ENCODE results near the gene KCTD11. TPM values are rescaled to one million over a fixed set of nuclear protein-coding genes. Genes with fewer than 3 reads are reported as not detected.

Gene KCTD11
- polyA plus RNA-seq (ENCODE audit: insufficient read length): 6.5 TPM

- DNase-seq (ENCODE audit: low read depth): no peak
Observed at GRCh38 chr17:7351665-7352502, at the start of gene KCTD11. KCTD11 (plus strand) TSS chr17:7352162.

GRCh38 chr17:7304179-7304578 lies 47.8 kb upstream of the KCTD11 start:
- no peak for DNase-seq (ENCODE audit: low read depth)

GRCh38 chr17:7306911-7307685 lies 44.9 kb upstream of the KCTD11 start, which contains the start of gene EIF5A:
EIF5A (plus strand) TSS chr17:7307628; CDS start chr17:7309636, 2,008 bp downstream.
- peak; percentile 100 for DNase-seq (ENCODE audit: low read depth)

DNA sequence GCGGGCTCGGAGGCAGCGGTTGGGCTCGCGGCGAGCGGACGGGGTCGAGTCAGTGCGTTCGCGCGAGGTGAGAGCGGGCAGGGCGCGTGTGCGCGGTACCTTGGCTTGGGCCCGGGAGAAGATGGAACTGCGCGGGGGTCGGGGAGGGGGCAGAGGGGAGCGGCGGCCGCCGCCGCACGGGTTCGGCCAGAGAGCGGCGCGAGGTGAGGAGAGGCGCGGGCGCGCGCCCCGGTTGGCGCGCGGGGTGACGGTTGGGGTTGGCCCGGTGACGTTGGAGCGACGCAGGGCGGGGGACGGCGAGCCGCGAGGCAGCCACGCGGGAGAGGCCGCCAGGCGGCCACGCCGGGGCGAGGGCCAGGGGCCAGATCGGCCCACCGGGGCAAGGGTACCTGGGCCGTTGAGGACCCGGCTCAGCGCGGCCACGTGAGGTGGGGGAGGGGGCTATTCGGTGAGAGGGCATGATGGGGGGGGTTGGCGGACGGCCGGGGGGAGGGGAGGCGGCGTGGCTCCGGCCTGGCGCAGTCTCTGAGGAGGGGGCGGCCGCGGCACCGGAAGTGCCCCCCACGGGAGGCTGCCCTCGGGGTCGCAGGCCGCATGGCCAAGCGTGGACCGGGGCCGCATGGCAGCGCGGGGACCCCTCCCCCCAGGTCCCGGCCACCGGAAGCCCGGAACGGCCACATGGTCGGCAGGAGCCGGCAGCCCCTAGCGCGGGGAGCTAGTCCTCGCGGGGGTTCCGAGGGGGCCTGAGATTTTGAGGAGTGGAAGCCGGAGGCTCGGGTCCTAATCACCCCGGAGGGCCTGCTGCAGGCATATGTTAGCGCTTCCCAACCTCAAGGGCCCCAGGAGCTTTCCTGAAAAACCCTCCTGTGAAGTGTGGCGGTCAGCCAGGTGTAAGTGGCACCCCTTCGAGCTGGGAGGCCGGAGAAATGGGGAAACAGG lies 44.0 kb upstream of the KCTD11 start:
- no peak for DNase-seq (ENCODE audit: low read depth)

DNA sequence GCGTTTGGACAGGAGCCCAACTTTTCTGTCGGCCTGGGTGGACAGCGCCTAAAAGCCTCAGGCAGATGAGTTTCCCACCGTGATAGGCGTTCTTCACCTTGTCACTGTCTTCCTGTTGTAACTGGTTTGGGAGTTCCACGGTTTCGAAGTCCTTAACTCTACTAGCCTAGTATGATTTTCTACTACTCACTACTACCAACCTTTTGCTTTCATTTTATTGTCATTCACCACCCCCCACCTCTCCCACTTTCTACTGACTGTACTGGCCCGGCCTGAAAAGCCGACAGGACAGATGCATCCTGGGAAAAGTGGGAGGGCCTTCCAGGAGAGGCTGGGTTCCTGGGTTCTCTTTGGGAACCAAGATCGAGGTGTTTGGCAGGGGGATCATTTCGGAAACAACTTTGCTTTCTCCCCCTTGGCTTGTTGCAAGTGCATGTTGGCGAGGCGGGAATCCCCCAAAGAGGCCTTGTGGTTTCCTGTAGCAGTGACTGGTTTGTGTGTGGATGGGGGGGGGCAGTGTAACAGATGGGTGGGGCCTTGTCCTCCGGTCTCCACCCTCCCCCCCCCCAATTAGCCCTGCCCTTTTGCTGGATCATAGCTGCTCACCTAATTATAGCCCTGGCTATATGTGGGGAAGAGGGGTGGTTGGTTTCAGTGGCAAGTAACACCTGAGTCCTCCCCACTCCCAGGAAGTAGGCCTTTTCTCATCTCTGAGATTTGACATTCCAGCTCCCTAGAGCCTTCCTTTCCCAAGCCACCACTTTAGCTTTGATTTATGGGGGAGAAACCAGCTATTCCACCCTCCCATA lies 43.1 kb upstream of the KCTD11 start:
- no peak for DNase-seq (ENCODE audit: low read depth)

- DNase-seq (ENCODE audit: low read depth): no peak
Observed at GRCh38 chr17:7309628-7310027, 42.3 kb upstream of the KCTD11 start.

GRCh38 chr17:7311110-7311705 lies 40.8 kb upstream of the KCTD11 start:
- no peak for DNase-seq (ENCODE audit: low read depth)

DNA sequence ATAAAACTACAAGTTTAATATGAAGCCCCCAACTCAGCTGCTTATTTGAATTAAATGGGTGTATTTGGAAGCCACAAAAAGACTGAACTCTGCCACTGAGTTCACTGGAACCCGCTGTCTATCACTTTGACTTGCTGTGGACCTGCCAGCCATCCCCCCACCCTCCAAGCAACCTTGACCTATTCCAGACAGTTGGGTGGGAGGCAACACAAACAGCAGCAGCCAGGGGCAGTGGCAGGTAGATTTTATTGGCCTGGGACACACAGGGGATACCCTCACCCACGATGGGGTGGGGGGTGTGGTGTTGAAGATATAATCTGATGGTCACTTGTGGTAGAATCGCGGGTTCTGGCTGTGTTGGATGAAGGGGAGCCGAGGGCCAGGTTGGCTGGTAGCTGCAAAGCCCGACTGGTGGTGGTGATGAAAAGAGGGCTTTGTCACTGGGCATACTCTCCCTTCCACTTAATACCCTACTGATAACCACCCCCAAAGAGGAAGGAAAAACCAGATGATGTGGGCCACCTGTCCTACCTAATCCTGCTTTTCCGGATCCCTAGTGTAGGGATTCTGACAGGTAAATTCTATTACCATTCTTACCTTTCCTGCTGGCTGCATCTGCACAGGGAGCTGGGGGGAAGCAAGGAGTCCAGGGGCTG lies 39.4 kb upstream of the KCTD11 start:
- DNase-seq (ENCODE audit: low read depth): no peak

GRCh38 chr17:7313088-7313889 lies 38.7 kb upstream of the KCTD11 start:
- DNase-seq (ENCODE audit: low read depth): no peak

DNA sequence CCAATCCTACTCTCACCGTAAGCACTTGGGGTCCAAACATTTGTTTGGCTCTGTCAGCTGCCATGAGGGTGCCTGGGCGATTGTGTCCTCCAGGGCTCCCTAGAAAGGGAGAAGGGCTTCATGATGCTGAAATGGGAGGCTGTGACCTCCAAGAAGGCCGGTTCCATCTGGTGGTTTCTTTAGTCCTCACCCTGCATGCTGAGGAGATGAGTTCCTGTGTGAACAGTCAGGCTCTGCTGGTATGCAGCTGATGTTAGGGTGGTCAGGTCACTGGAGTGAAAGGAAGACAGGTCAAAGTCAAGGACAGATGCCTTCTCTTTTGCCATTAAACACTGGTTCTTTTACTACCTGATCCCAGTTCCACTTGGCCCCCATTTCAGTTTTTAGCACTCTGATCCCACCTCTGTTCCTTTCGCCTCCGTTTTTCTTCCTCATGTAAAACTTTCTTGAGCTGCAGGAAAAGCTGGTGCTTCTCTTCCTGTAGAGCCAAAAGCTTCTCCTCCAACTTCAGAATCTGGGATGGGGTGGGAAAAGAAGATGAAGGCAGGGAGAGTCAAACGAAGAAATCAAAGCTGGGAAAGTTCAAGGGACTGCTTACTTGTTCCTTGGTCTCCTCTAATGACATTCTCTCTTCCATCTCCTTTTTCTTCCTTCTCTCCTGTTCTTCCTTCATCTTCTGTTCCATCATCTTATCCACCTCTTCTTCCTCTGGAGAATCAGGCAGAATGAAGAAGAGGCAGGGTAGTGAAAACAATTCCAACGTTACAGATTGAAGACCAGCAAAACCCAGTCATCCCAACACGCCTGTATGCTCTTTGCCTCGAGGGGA lies 37.9 kb upstream of the KCTD11 start:
- DNase-seq (ENCODE audit: low read depth): no peak

DNA sequence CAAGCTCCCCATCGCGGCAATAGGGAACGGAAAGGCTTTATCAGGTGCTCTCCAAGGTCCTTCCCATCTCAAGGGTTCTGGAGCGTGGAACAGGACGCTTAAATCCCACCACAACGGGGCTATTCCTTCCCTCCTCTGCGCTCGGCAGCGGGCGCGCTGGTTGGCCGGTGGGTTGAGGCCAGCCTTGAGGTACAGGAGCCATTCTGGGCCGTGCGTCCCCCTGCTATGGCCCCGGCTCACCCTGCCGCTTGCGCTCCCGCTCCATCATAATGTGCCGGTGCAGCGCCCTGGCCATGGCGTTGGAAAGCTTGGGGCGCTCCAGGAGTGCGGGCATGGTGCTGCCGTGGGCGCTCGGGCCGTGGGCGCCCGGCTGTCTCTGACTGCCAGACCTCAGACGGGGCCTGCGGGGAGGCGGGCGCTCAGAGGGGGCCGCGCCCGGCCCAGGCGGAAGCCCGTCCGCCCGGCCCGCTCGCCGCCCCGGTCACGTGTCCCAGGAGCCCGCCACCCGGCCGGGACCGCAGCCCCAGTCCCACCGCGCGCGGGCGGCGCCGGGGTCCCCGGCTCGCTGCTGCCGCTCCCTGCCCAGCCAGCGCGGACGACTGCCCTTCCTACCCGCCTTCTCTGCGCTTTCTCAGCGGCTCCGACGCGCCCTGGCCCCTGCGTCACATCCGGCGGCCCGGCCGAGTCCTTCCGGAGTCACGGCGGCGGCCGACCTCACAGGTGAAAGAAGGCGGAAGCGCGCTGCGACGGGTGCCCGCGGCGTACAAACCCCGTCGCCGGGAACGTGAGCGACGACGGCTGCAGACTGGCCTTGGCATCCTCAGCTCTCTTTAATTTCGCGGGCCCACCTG lies 37.0 kb upstream of the KCTD11 start, which contains the start of gene GPS2:
TSS of gene GPS2 (minus strand) at position 642 of the 851 bp plus-strand sequence. CDS start at position 334, 308 bp downstream.
- no peak for DNase-seq (ENCODE audit: low read depth)

GRCh38 chr17:7315570-7316235 lies 36.3 kb upstream of the KCTD11 start:
- DNase-seq (ENCODE audit: low read depth): no peak

DNA sequence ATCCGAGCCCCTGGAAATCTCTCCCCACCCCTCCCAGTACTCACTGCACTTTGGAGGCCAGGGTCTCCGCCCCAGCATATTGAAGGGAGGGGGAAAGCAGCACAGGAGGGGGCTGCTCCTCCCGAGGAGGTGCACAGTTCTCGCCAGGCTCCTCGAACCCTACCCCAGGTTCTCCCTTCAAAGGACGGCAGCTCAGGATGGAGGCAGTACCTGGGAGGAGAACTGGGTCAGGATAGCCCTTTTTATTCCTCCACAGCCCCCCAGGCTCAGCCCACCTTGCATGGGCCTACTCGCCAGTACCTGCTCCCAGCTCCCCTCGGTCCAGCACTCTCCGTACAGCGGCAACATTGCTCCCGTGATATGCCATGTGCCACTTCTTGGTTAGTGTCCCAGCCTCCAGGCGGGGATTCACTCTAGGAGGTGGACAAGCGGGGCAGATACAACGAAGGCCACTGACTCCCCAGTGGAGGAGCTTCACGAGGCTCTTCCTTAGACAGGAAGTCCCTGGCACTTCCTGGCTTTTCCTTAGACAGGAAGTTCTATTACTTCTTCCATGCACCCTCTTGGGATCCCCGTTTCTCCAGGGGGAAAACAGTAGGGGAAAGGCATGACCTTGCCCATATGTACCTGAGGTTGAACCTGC lies 34.7 kb upstream of the KCTD11 start:
- no peak for DNase-seq (ENCODE audit: low read depth)

- no peak for DNase-seq (ENCODE audit: low read depth)
Observed at GRCh38 chr17:7318121-7318860, 33.7 kb upstream of the KCTD11 start.

- no peak for DNase-seq (ENCODE audit: low read depth)
Observed at GRCh38 chr17:7321466-7321865, 30.5 kb upstream of the KCTD11 start.
